H1 (cell line): Measurements from ENCODE around the gene MYL6. TPM values are rescaled to one million over a fixed set of nuclear protein-coding genes. Genes with fewer than 3 reads are reported as not detected.

Experiments
- CTCF ChIA-PET: fragments of 300-600 bp; sonication (Branson Sonifier 250); formaldehyde crosslinking; loops from one replicate; lab custom pipeline; 2021; ENCODE audit not compliant: partially characterized antibody; lab: Charles Lee
- POLR2A ChIA-PET: fragments of 300-600 bp; sonication (Branson Sonifier 250); formaldehyde crosslinking; loops from one replicate; lab custom pipeline; 2021; ENCODE audit warnings: inconsistent platforms; ENCODE audit not compliant: partially characterized antibody; lab: Charles Lee
- DNase-seq, 2 experiments: peaks; one replicate each; pipeline versions ENCODE4 v3.0.0 to v3.0.0-alpha.2; 2010 to 2022; ENCODE audit warnings: low spot score in 2 of 2, low read depth in 1 of 2, mixed read lengths in 1 of 2
- FAIRE-seq: peaks from 2 replicates; lab custom pipeline; 2011; peaks lifted over from hg19 to GRCh38; lab: Jason Lieb, UNC
- H2AFZ ChIP-seq: 2 replicates; pipeline ENCODE4 v1.8.1; 2012; ENCODE audit warnings: low read length, inconsistent platforms
- H2AK5ac ChIP-seq: 2 replicates; pipeline ENCODE4 v1.6.1; 2013; ENCODE audit warnings: low read depth, low read length
- H2BK120ac ChIP-seq: replicated peaks from 2 replicates; pipeline ENCODE3; 2013; ENCODE audit warnings: low read depth, low read length, inconsistent platforms
- H2BK12ac ChIP-seq: 2 replicates; pipeline ENCODE4 v1.6.1; 2013; ENCODE audit warnings: low read depth, low read length
- H2BK15ac ChIP-seq: 2 replicates; pipeline ENCODE4 v1.6.1; 2013; ENCODE audit warnings: low read length
- H2BK20ac ChIP-seq: 2 replicates; pipeline ENCODE4 v1.6.1; 2013; ENCODE audit warnings: low read length
- H2BK5ac ChIP-seq: 2 replicates; pipeline ENCODE4 v1.6.1; 2013; ENCODE audit warnings: low read depth, low read length
- H3K14ac ChIP-seq: 2 replicates; pipeline ENCODE4 v1.6.1; 2013; ENCODE audit warnings: inconsistent platforms; ENCODE audit not compliant: insufficient read length
- H3K18ac ChIP-seq: 2 replicates; pipeline ENCODE4 v1.6.1; 2013; ENCODE audit warnings: low read length; ENCODE audit errors: extremely low read depth
- H3K23ac ChIP-seq: 2 replicates; pipeline ENCODE4 v1.6.1; 2013; ENCODE audit warnings: inconsistent platforms; ENCODE audit not compliant: insufficient read length
- H3K23me2 ChIP-seq: 2 replicates; pipeline ENCODE4 v1.6.1; 2013; ENCODE audit warnings: low read depth, low read length
- H3K27ac ChIP-seq: 2 replicates; pipeline ENCODE4 v1.6.1; 2011; ENCODE audit warnings: low read depth, low read length, inconsistent platforms
- H3K27me3 ChIP-seq, 4 experiments: replicated peaks in 1 of 4; 1 replicate in 1 of 4; 2 replicates in 3 of 4; pipeline versions ENCODE4 v1.6.1 to v1.8.1; 2011 to 2013; ENCODE audit warnings: low read length in 3 of 4, mild to moderate bottlenecking in 3 of 4, inconsistent platforms in 2 of 4, mixed read lengths in 2 of 4, moderate library complexity in 1 of 4; ENCODE audit not compliant: control insufficient read depth in 3 of 4, insufficient read depth in 3 of 4; ENCODE audit errors: extremely low read depth in 1 of 4
- H3K36me3 ChIP-seq, 4 experiments: 2 replicates each; pipeline versions ENCODE4 v1.6.1 to v1.8.1; 2011 to 2013; ENCODE audit warnings: mild to moderate bottlenecking in 4 of 4, low read length in 3 of 4, moderate library complexity in 2 of 4, control low read depth in 1 of 4, inconsistent platforms in 1 of 4; ENCODE audit not compliant: insufficient read depth in 4 of 4, control insufficient read depth in 2 of 4
- H3K4ac ChIP-seq: replicated peaks from 2 replicates; pipeline ENCODE3; 2013; ENCODE audit warnings: low read length, low read depth, mixed read lengths, inconsistent platforms; ENCODE audit not compliant: insufficient read length
- H3K4me1 ChIP-seq, 4 experiments: replicated peaks in 1 of 4; 1 replicate in 1 of 4; 2 replicates in 3 of 4; pipeline versions ENCODE4 v1.6.1 to v1.8.1; 2011 to 2013; ENCODE audit warnings: low read length in 3 of 4, inconsistent platforms in 2 of 4, mixed read lengths in 1 of 4; ENCODE audit not compliant: insufficient read depth in 4 of 4, control insufficient read depth in 3 of 4
- H3K4me2 ChIP-seq, 2 experiments: 2 replicates each; pipeline versions ENCODE4 v1.6.1 to v1.8.1; 2011 to 2013; ENCODE audit warnings: low read depth in 2 of 2, low read length in 2 of 2, control low read depth in 1 of 2, inconsistent platforms in 1 of 2, mild to moderate bottlenecking in 1 of 2; ENCODE audit not compliant: insufficient read depth in 1 of 2
- H3K4me3 ChIP-seq, 4 experiments: fragments of 200-600, 300-600 bp in 1 of 4; sonication (generic), shearing (Covaris generic), sonication (Bioruptor Twin) in 1 of 4; 2 replicates each; pipeline versions ENCODE4 v1.5.1 to v1.8.1; 2011 to 2016; ENCODE audit warnings: low read length in 4 of 4, low read depth in 3 of 4, control low read depth in 2 of 4, inconsistent platforms in 2 of 4, mild to moderate bottlenecking in 2 of 4, mixed read lengths in 1 of 4, moderate library complexity in 1 of 4; ENCODE audit not compliant: insufficient read depth in 2 of 4; ENCODE audit errors: extremely low read depth in 1 of 4
- H3K56ac ChIP-seq: replicated peaks from 2 replicates; pipeline ENCODE3; 2013; ENCODE audit warnings: low read depth, mild to moderate bottlenecking, mixed read lengths, low read length, inconsistent platforms; ENCODE audit not compliant: insufficient read length
- H3K79me1 ChIP-seq: 2 replicates; pipeline ENCODE4 v1.6.1; 2013; ENCODE audit warnings: low read depth, low read length, control low read depth
- H3K79me2 ChIP-seq, 2 experiments: 2 replicates each; pipeline versions ENCODE4 v1.6.1 to v1.8.1; 2012 to 2013; ENCODE audit warnings: low read length in 2 of 2, mild to moderate bottlenecking in 2 of 2, inconsistent platforms in 1 of 2; ENCODE audit not compliant: insufficient read depth in 2 of 2, control insufficient read depth in 1 of 2
- H3K9ac ChIP-seq, 4 experiments: replicated peaks in 1 of 4; 1 replicate in 1 of 4; 2 replicates in 3 of 4; pipeline versions ENCODE4 v1.6.1 to v1.8.1; 2011 to 2013; ENCODE audit warnings: low read depth in 3 of 4, low read length in 3 of 4, control low read depth in 2 of 4, mild to moderate bottlenecking in 2 of 4, moderate library complexity in 2 of 4, inconsistent platforms in 1 of 4; ENCODE audit errors: extremely low read depth in 1 of 4
- H3K9me3 ChIP-seq, 2 experiments: 2 replicates each; pipeline versions ENCODE4 v1.6.1 to v1.8.1; 2012 to 2013; ENCODE audit warnings: mild to moderate bottlenecking in 2 of 2, moderate library complexity in 2 of 2, control low read depth in 1 of 2, inconsistent platforms in 1 of 2, low read depth in 1 of 2, low read length in 1 of 2, mixed read lengths in 1 of 2; ENCODE audit not compliant: insufficient read depth in 2 of 2
- H4K20me1 ChIP-seq, 2 experiments: replicated peaks in 1 of 2; 2 replicates each; pipeline versions ENCODE3 to v1.8.1; 2011 to 2013; ENCODE audit warnings: inconsistent platforms in 2 of 2, low read length in 2 of 2, mild to moderate bottlenecking in 1 of 2; ENCODE audit not compliant: insufficient read depth in 2 of 2, control insufficient read depth in 1 of 2
- H4K5ac ChIP-seq: 2 replicates; pipeline ENCODE4 v1.6.1; 2013; ENCODE audit warnings: low read length, low read depth, mixed read lengths, inconsistent platforms; ENCODE audit not compliant: insufficient read length
- H4K8ac ChIP-seq: 2 replicates; pipeline ENCODE4 v1.8.0; 2013; ENCODE audit warnings: mild to moderate bottlenecking, moderate library complexity, low read length, inconsistent platforms; ENCODE audit not compliant: insufficient read depth; ENCODE audit errors: extremely low read depth
- H4K91ac ChIP-seq: replicated peaks from 2 replicates; pipeline ENCODE3; 2013; ENCODE audit warnings: low read length, mixed read lengths, inconsistent platforms; ENCODE audit not compliant: insufficient read length
- CBX8 ChIP-seq: fragments of 300-800, 300-1000 bp; sonication (generic); IDR thresholded peaks from 2 replicates; pipeline ENCODE4 v1.7.1; 2016; ENCODE audit warnings: low read depth, low read length, borderline replicate concordance
- KDM1A ChIP-seq: fragments of 200-600, 300-600 bp; sonication (generic); IDR thresholded peaks from 2 replicates; pipeline ENCODE4 v1.7.1; 2016; ENCODE audit warnings: mild to moderate bottlenecking, low read length, borderline replicate concordance
- RBBP5 ChIP-seq: IDR thresholded peaks from 2 replicates; pipeline ENCODE4 v1.7.1; 2012; ENCODE audit warnings: low read depth, mild to moderate bottlenecking, inconsistent platforms, low read length, moderate library complexity, borderline replicate concordance
- SIX5 ChIP-seq: IDR thresholded peaks from 2 replicates; pipeline ENCODE4 v1.6.1; 2011; ENCODE audit warnings: mild to moderate bottlenecking, low read depth, low read length
- TCF12 ChIP-seq: IDR thresholded peaks from 2 replicates; pipeline ENCODE4 v1.6.1; 2011; ENCODE audit warnings: low read depth, mild to moderate bottlenecking, low read length
- polyA plus RNA-seq, 7 experiments: library from polyadenylated mRNA; depleted of rRNA in 3 of 7; stranded (reverse) in 5 of 7; unstranded in 2 of 7; fragments of >200 nt in 5 of 7; fragments of 200-250 nt in 2 of 7; gene quantifications; 1 replicate in 5 of 7; 2 replicates in 1 of 7; 4 replicates in 1 of 7; pipeline versions ENCODE4 v1.2.1 to v1.2.3, GENCODE V29; 2011 to 2013; ENCODE audit warnings: missing spikeins in 2 of 7, mixed read lengths in 2 of 7
- total RNA-seq: library from RNA; stranded (reverse); fragmentation: NEBNext Ultra II Directional; extraction: Animal tissue kit (Norgen Biotek cat#: 25700); gene quantifications from 2 replicates; pipeline ENCODE4 v1.2.1, GENCODE V29; 2021

The MYL6 gene
- total and polyA plus RNA-seq, 2 of the 8 experiments (the other 6 are each of a cell fraction or from before 2014, with no cell fraction given): 1,130 to 2,279 TPM

GRCh38 chr12:56204275-56204674, 46.1 kb downstream of the MYL6 start:
- Histone ChIP-seq H2AFZ (no peak overlapping the region), H2AK5ac (no peak overlapping the region), H3K4ac (no peak overlapping the region), H3K23me2 (no peaks in the 10 kb centered on the region), H2BK12ac (no peak overlapping the region), H3K14ac (no peak overlapping the region), H4K5ac (no peak overlapping the region), H3K4me3 (no peak overlapping the region), H3K23ac (no peak overlapping the region), H2BK15ac (no peak overlapping the region), H3K9ac (no peak overlapping the region), H3K4me1 (no peaks in the 10 kb centered on the region), H4K8ac (no peak overlapping the region), H3K4me2 (no peak overlapping the region), H3K18ac (no peak overlapping the region), H4K91ac (no peak overlapping the region), H3K79me1 (no peaks in the 10 kb centered on the region), H2BK5ac (no peak overlapping the region), H3K9me3 (no peaks in the 10 kb centered on the region), H4K20me1 (no peaks in the 10 kb centered on the region), H2BK20ac (no peak overlapping the region), H3K79me2 (no peaks in the 10 kb centered on the region), H3K36me3 (peaks cover 16 to 37% (median 26%) of the 10 kb centered on the region in 4 experiments)
- ChIA-PET CTCF (interaction anchor here (0.7 to 12.3 kb wide), 12 partner anchors 8 to 310 kb away, joined by 3 to 111 read pairs (median 8); partner anchors contain the start of genes ANKRD52, COQ10A, RNF41 and SLC39A5), POLR2A (interaction anchor here (0.6 to 17.4 kb wide), 16 partner anchors 8 to 1296 kb away, joined by 3 to 203 read pairs (median 5); partner anchors contain the start of genes ANKRD52, MYL6, RNF41 and SMARCC2)
- FAIRE-seq: no peak
- no peak for DNase-seq
- TF ChIP-seq KDM1A (no peak), TCF12 (no peak), SIX5 (no peak), CBX8 (no peak), RBBP5 (no peak)
- TF ChIP-seq, all 59 proteins: peak for 0
- Histone ChIP-seq H3K56ac (no peak overlapping the region), H3K27me3 (no peaks in the 10 kb centered on the region), H3K27ac (no peak overlapping the region), H2BK120ac (no peak overlapping the region)
